DND-41 (cell line): ENCODE measurements around the gene CYTH4.

Experiments used
- ATAC-seq: fragments of 200-7000 bp; cut with Tn5 transposase; 3 replicates; pipeline ENCODE4 v1.9.1; 2021; ENCODE audit warnings: low read depth; ENCODE audit not compliant: insufficient read depth
- DNase-seq: peaks from one replicate; pipeline ENCODE4 v3.0.0-alpha.2; 2020
- H2AFZ ChIP-seq: 2 replicates; pipeline ENCODE4 v1.6.0; 2012; ENCODE audit warnings: low read depth, low read length
- H3K27ac ChIP-seq: 2 replicates; pipeline ENCODE4 v1.5.1; 2012; ENCODE audit warnings: low read length, inconsistent platforms
- H3K27me3 ChIP-seq: fragments of 200-600 bp; sonication (generic); 2 replicates; pipeline ENCODE4 v1.6.0; 2012; ENCODE audit warnings: low read length, mild to moderate bottlenecking, inconsistent platforms; ENCODE audit not compliant: insufficient read depth, poor library complexity
- H3K36me3 ChIP-seq: 2 replicates; pipeline ENCODE4 v1.5.1; 2012; ENCODE audit warnings: low read length, inconsistent platforms; ENCODE audit not compliant: insufficient read depth
- H3K4me1 ChIP-seq: 2 replicates; pipeline ENCODE4 v1.5.1; 2012; ENCODE audit warnings: mild to moderate bottlenecking, low read length; ENCODE audit not compliant: insufficient read depth
- H3K4me2 ChIP-seq: 2 replicates; pipeline ENCODE4 v1.6.0; 2012; ENCODE audit warnings: mild to moderate bottlenecking, moderate library complexity, low read length, inconsistent platforms; ENCODE audit not compliant: insufficient read depth
- H3K4me3 ChIP-seq, 2 experiments: fragments of 200-600 bp in 1 of 2; shearing (Covaris generic) in 1 of 2; 2 replicates each; pipeline ENCODE4 v1.5.1; 2012 to 2016; ENCODE audit warnings: inconsistent platforms in 2 of 2, low read length in 2 of 2, mild to moderate bottlenecking in 2 of 2, low read depth in 1 of 2, moderate library complexity in 1 of 2
- H3K79me2 ChIP-seq: 2 replicates; pipeline ENCODE4 v1.6.0; 2012; ENCODE audit warnings: low read length, inconsistent platforms; ENCODE audit not compliant: insufficient read depth
- H3K9ac ChIP-seq: 2 replicates; pipeline ENCODE4 v1.6.0; 2012; ENCODE audit warnings: low read depth, mild to moderate bottlenecking, inconsistent platforms, low read length, moderate library complexity
- H3K9me3 ChIP-seq: 2 replicates; pipeline ENCODE4 v1.5.1; 2012; ENCODE audit warnings: low read length, moderate library complexity, mild to moderate bottlenecking, inconsistent platforms; ENCODE audit not compliant: insufficient read depth, severe bottlenecking
- H4K20me1 ChIP-seq: 2 replicates; pipeline ENCODE4 v1.6.0; 2012; ENCODE audit warnings: low read length; ENCODE audit not compliant: insufficient read depth
- EZH2 ChIP-seq: IDR thresholded peaks from 3 replicates; pipeline ENCODE4 v1.6.1; 2012; ENCODE audit warnings: borderline replicate concordance, low read depth, mild to moderate bottlenecking, moderate library complexity, low read length, inconsistent platforms; ENCODE audit not compliant: severe bottlenecking
- TF ChIP-seq, protein P1 (sequence below): IDR thresholded peaks from 2 replicates; pipeline ENCODE4 v1.5.1; 2012; ENCODE audit warnings: borderline replicate concordance, low read length, moderate library complexity, mild to moderate bottlenecking; ENCODE audit not compliant: poor library complexity, severe bottlenecking; ENCODE audit errors: extremely low read depth

Gene CYTH4

DNA sequence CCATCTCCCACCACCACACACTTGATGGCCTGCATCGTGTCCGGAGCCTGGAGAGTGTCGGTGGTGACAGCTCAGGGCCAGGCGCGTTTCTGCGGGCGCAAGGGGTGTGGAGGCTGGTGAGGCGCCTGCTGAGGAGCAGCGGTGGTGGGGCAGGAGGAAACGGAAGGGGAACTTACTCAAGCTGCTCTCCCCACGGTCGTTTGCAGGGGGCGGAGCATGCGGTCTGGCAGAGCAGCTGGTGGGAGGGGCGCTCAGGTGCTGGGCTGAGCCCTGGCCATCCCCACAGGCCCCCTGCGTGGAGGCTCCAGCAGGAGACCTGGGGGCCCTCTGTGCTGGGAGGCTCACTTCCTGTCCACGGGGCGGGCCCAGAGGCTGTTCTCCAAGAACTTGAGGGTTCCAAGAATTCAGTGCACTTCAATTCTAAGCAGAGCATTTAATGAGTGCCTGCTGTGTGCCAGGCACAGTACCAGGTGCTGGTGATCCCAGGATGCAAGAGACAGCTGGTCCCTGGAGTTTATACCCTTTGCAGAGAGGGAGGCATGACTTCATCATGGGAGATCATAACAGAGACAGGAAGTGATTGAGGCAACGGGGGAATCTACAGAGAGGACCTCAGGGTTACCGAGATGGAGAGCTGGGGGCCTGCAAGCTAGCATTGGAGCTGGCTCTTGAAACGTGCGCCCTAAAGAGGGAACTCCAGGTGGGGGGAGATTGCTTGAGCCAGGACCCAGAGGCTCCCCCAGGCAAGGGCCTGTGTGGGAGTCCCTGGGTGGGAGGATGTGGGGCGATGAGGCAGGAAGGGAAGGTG, 38.0 kb upstream of the CYTH4 start, which contains the start of gene RAC2:
Gene RAC2 (minus strand): TSS at position 156 of the 808 bp plus-strand sequence. CDS start 121 bp downstream, at position 35.
- peak; percentile 97 for DNase-seq
- Histone ChIP-seq H4K20me1 (peaks cover 33% of the 10 kb centered on the region), H3K4me3 (peak within 1 kb of the TSS; percentile 52 to 85), H3K27me3 (no peaks in the 10 kb centered on the region), H3K4me1 (peaks cover 57% of the 10 kb centered on the region), H3K27ac (peak within 1 kb of the TSS; percentile 94), H3K79me2 (peaks cover 45% of the 10 kb centered on the region), H2AFZ (peak within 1 kb of the TSS; percentile 58; the same call in 1 of the 2 replicates), H3K9me3 (no peaks in the 10 kb centered on the region), H3K36me3 (peaks cover 28% of the 10 kb centered on the region), H3K9ac (peak within 1 kb of the TSS; percentile 79), H3K4me2 (peak within 1 kb of the TSS; percentile 87)
- no peak for TF ChIP-seq EZH2
- TF ChIP-seq, protein P1, sequence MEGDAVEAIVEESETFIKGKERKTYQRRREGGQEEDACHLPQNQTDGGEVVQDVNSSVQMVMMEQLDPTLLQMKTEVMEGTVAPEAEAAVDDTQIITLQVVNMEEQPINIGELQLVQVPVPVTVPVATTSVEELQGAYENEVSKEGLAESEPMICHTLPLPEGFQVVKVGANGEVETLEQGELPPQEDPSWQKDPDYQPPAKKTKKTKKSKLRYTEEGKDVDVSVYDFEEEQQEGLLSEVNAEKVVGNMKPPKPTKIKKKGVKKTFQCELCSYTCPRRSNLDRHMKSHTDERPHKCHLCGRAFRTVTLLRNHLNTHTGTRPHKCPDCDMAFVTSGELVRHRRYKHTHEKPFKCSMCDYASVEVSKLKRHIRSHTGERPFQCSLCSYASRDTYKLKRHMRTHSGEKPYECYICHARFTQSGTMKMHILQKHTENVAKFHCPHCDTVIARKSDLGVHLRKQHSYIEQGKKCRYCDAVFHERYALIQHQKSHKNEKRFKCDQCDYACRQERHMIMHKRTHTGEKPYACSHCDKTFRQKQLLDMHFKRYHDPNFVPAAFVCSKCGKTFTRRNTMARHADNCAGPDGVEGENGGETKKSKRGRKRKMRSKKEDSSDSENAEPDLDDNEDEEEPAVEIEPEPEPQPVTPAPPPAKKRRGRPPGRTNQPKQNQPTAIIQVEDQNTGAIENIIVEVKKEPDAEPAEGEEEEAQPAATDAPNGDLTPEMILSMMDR = no peak
- peak; percentile 73 for ATAC-seq

DNA sequence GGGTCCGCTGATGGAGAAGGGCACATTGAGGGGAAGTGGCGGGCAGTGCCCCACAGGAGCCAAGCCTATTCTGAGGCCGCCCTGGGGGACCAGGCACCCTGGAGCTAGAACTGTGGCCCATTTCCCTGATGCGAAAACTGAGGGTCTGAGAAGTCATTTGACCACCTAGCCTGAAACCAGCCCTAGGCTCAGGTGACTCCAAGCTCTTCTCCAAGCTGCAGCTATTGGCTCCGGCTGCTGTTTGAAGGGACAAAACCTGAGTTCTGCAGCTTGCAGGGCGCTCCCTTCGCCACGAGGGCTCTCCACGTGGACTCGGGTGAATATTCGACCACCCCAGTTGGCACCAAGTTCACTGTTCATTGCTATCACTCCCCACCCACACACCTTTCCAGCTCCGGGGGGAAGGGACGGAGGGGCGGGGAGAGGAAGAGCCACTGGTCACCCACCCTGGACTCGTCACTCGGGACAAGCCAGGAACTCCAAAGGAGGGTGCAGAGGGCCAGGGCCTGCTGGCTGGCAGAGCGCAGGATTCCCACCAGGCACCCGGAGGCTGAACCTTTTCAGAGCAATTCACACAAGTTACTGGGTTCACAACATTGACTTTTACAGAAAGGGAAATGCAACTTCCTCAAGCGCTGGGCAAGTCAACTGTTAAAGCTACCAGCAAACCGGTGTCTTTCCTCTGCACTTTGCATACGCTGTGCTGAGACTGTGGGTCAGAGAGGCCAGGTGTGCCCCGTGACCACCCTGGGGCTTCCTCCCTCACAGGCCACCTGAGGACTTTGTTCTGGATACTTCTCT, 37.2 kb upstream of the CYTH4 start:
- Histone ChIP-seq H3K4me1 (peaks cover 49% of the 10 kb centered on the region), H3K27ac (peak overlapping the region; percentile 94)

DNA sequence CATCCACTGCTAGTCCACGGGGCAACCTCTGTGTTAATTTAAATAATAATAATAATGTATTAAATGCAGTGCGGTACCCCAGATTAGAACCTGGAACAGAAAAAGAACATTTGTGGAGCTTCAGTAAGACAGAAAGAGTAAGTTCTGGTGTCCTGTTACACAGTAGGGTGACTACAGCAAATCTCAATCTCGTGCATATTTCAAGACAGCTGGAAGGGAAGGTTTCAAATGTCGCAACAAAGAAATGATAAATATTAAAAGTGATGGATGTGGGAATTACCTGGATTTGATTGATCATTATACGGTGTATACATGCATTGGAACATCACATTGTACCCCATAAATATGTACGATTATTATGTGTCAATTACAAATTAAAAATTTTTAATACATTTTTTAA, 36.6 kb upstream of the CYTH4 start:
- Histone ChIP-seq H3K9me3 (no peaks in the 10 kb centered on the region), H2AFZ (no peak overlapping the region), H3K36me3 (peaks cover 14% of the 10 kb centered on the region), H3K79me2 (peaks cover 31% of the 10 kb centered on the region), H3K27ac (no peak overlapping the region), H3K4me1 (peaks cover 43% of the 10 kb centered on the region), H3K4me3 (no peak overlapping the region), H4K20me1 (peaks cover 19% of the 10 kb centered on the region), H3K27me3 (no peaks in the 10 kb centered on the region), H3K4me2 (no peak overlapping the region), H3K9ac (no peak overlapping the region)
- DNase-seq = no peak
- ATAC-seq = no peak
- TF ChIP-seq, protein P1 = no peak

More for the DNA sequence above, 37.2 kb upstream of the CYTH4 start:
- no peaks in the 10 kb centered on the region for H3K27me3 ChIP-seq
- peaks cover 20% of the 10 kb centered on the region for H3K36me3 ChIP-seq
- H3K9me3 ChIP-seq = no peaks in the 10 kb centered on the region
- no peak overlapping the region for H3K4me3 ChIP-seq
- no peak overlapping the region for H2AFZ ChIP-seq
- H3K4me2 ChIP-seq = peak overlapping the region; percentile 87; the same call in 1 of the 2 replicates
- DNase-seq (no peak), ATAC-seq (no peak)
- peaks cover 25% of the 10 kb centered on the region for H4K20me1 ChIP-seq
- H3K79me2 ChIP-seq = peaks cover 37% of the 10 kb centered on the region
- H3K9ac ChIP-seq = no peak overlapping the region
- TF ChIP-seq, protein P1 = no peak
- no peak for TF ChIP-seq EZH2
